NB4 (cell line): ENCODE results near the gene ZFYVE28.
A peak's percentile ranks its signal among the peaks of the same experiment; 100 is the strongest.

Experiments used
- MYC ChIP-seq: IDR thresholded peaks from 2 replicates; pipeline ENCODE4 v1.6.1; 2011; ENCODE audit warnings: low read depth, low read length
- POLR2A ChIP-seq: IDR thresholded peaks from 2 replicates; pipeline ENCODE4 v1.6.1; 2011; ENCODE audit warnings: mild to moderate bottlenecking; ENCODE audit not compliant: insufficient read length; ENCODE audit errors: extremely low read depth
- TF ChIP-seq, protein P1 (sequence below): IDR thresholded peaks from one replicate; pipeline ENCODE4 v1.5.1; 2012; ENCODE audit warnings: low read depth, low read length

DNA sequence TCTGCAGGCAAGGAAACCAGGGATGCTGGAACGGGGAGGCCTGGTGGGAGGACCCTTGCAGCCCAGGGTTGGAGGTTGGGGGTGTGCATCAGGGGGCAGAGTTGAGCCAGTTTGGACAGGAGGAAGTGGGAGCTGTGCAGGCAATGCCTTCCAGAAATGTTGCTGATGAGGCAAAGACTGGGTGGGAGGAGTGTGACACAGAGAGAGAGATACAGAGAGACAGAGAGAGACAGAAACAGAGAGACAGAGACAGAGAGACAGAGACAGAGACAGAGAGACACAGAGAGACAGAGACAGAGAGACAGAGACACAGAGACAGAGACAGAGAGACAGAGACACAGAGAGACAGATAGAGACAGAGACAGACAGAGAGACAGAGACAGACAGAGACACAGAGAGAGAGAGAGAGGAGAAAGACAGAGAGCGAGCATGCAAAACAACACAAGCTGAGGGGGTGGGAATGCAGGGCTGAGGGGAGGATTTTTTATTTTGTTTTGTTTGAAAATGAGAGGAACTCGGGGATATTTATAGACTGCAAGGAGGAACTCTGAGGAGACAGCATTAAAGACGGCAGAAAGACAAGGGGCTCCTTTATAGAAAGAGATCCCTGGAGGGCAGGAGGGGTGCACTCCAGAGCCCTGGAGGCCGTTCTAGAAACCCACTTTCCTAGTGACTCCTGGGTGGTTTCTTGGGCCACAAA is 174.6 kb downstream of the ZFYVE28 start:
- TF ChIP-seq, protein P1, sequence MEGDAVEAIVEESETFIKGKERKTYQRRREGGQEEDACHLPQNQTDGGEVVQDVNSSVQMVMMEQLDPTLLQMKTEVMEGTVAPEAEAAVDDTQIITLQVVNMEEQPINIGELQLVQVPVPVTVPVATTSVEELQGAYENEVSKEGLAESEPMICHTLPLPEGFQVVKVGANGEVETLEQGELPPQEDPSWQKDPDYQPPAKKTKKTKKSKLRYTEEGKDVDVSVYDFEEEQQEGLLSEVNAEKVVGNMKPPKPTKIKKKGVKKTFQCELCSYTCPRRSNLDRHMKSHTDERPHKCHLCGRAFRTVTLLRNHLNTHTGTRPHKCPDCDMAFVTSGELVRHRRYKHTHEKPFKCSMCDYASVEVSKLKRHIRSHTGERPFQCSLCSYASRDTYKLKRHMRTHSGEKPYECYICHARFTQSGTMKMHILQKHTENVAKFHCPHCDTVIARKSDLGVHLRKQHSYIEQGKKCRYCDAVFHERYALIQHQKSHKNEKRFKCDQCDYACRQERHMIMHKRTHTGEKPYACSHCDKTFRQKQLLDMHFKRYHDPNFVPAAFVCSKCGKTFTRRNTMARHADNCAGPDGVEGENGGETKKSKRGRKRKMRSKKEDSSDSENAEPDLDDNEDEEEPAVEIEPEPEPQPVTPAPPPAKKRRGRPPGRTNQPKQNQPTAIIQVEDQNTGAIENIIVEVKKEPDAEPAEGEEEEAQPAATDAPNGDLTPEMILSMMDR, result peak; percentile 81
- TF ChIP-seq MYC (no peak; the same call in 1 of the 2 replicates), POLR2A (no peak)
